SIG-M5 (cell line): Measurements from ENCODE around the gene FAS.

ENCODE experiments used
- DNase-seq: peaks from one replicate; lab custom pipeline; 2025; lab: John Stamatoyannopoulos, UW

The FAS gene

GRCh38 chr10:88971221-88972061, 19.2 kb upstream of the FAS start:
- no peak for DNase-seq

- DNase-seq, result no peak
Observed at GRCh38 chr10:88974012-88974411, 16.6 kb upstream of the FAS start.

- DNase-seq, result no peak
Observed at GRCh38 chr10:88974446-88975376, 15.9 kb upstream of the FAS start.

GRCh38 chr10:88975377-88975720, 15.2 kb upstream of the FAS start:
- no peak for DNase-seq

GRCh38 chr10:88978463-88978862, 12.1 kb upstream of the FAS start:
- no peak for DNase-seq

GRCh38 chr10:88979153-88979562, 11.4 kb upstream of the FAS start:
- DNase-seq, result no peak

GRCh38 chr10:88979603-88980002, 11.0 kb upstream of the FAS start:
- no peak for DNase-seq

- DNase-seq, result no peak
Observed at GRCh38 chr10:88980247-88980646, 10.4 kb upstream of the FAS start.

- DNase-seq, result no peak
Observed at GRCh38 chr10:88980800-88981199, 9.8 kb upstream of the FAS start.

- DNase-seq, result no peak
Observed at GRCh38 chr10:88981435-88981834, 9.2 kb upstream of the FAS start.

GRCh38 chr10:88982366-88982765, 8.2 kb upstream of the FAS start:
- no peak for DNase-seq

- no peak for DNase-seq
Observed at GRCh38 chr10:88983206-88983605, 7.4 kb upstream of the FAS start.

GRCh38 chr10:88983939-88984338, 6.7 kb upstream of the FAS start:
- no peak for DNase-seq

- DNase-seq, result no peak
Observed at GRCh38 chr10:88984525-88984924, 6.1 kb upstream of the FAS start.

GRCh38 chr10:88986549-88987242, 3.9 kb upstream of the FAS start:
- DNase-seq, result no peak

GRCh38 chr10:88987243-88987725, 3.3 kb upstream of the FAS start:
- no peak for DNase-seq

GRCh38 chr10:88987840-88988239, 2.8 kb upstream of the FAS start:
- DNase-seq, result no peak

- no peak for DNase-seq
Observed at GRCh38 chr10:88989423-88989822, 1.2 kb upstream of the FAS start.

- DNase-seq, result no peak
Observed at GRCh38 chr10:88989824-88990383, 694 bp upstream of the FAS start.

GRCh38 chr10:88991161-88991898, 732 bp downstream of the FAS start:
- DNase-seq, result no peak

- DNase-seq, result no peak
Observed at GRCh38 chr10:88991899-88992320, 1.3 kb downstream of the FAS start.
